ENCODE data around the gene NELFCD. TPM values are rescaled to one million over a fixed set of nuclear protein-coding genes. Genes with fewer than 3 reads are reported as not detected.

Gene NELFCD
- total and polyA plus RNA-seq, 9 of the 15 experiments (the other 6 are each of a cell fraction or from before 2014, with no cell fraction given), result 11.7 to 163 (median 96.5) TPM

DNA sequence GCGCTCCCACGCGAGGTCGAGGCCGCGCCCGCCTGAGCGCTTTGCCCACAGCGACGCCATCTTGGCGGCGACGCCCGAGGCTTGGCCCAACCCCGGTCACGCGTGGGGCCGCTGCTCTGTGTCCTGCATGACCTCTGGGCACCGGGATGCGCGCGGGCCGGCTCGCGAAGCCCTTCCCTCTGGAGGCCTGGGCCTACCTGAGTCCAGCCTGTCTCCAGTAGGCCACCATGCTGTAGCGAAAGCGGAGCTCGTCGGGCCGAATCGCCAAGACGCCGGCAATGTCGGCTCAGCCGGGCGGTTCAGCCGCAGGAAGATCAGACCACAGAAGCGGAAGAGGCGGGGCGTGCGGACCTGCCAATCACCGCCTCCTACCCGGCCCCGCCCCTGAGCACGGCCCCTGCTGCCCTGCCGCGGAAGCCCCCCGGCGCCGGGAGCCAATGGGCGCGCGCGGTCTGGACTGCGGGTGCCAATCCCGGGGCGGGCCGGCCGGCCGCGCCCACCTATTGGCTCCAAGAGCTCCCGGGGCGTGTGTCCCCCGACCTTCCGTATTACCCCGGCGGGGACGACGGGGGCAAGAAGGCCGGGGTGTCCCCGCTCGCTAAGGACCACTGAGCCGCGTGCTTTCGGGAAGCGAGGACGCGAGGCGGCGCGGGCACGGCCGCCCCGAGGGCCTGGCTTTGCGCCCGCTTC lies 51.1 kb downstream of the NELFCD start, which contains the start of gene ATP5F1E (continued):
- TF ChIP-seq CBX3 (IDR thresholded peaks at IDR 0.05; ENCODE audit: borderline replicate concordance in 1 of 2, low read length in 2 of 2), result no peak
- TF ChIP-seq RUNX1 (IDR thresholded peaks at IDR 0.05; ENCODE audit: low read depth), result no peak; the same call in 1 of the 2 replicates
- TF ChIP-seq KLF16 (IDR thresholded peaks at IDR 0.05), result no peak
- TF ChIP-seq ZC3H11A (IDR thresholded peaks at IDR 0.05; ENCODE audit: low read depth, low read length), result no peak
- no peak for TF ChIP-seq ZNF778 (CRISPR knock-in tag; IDR thresholded peaks at IDR 0.05)
- no peak for TF ChIP-seq STAG1 (CRISPR knock-in tag; IDR thresholded peaks at IDR 0.05; ENCODE audit: borderline replicate concordance)
- TF ChIP-seq, protein P1, sequence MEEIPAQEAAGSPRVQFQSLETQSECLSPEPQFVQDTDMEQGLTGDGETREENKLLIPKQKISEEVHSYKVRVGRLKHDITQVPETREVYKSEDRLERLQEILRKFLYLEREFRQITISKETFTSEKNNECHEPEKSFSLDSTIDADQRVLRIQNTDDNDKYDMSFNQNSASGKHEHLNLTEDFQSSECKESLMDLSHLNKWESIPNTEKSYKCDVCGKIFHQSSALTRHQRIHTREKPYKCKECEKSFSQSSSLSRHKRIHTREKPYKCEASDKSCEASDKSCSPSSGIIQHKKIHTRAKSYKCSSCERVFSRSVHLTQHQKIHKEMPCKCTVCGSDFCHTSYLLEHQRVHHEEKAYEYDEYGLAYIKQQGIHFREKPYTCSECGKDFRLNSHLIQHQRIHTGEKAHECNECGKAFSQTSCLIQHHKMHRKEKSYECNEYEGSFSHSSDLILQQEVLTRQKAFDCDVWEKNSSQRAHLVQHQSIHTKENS (CRISPR knock-in tag; IDR thresholded peaks at IDR 0.05), result no peak
- no peak for TF ChIP-seq COPS2 (conservative IDR thresholded peaks at IDR 0.05)
- peak; percentile 62 for TF ChIP-seq SP2 (IDR thresholded peaks at IDR 0.05; ENCODE audit: extremely low read depth, low read depth, low read length, poor library complexity, severe bottlenecking)
- TF ChIP-seq ZC3H8 (IDR thresholded peaks at IDR 0.05), result no peak
- TF ChIP-seq, protein P2, sequence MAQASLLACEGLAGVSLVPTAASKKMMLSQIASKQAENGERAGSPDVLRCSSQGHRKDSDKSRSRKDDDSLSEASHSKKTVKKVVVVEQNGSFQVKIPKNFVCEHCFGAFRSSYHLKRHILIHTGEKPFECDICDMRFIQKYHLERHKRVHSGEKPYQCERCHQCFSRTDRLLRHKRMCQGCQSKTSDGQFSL (CRISPR knock-in tag; IDR thresholded peaks at IDR 0.05), result no peak
- TF ChIP-seq, protein P2 (tag; IDR thresholded peaks at IDR 0.05), result peak in 1 of 2 experiments; percentile 93; a peak in 2 of 4 replicates
- no peak; the same call in 1 of the 2 replicates for TF ChIP-seq JUNB (CRISPR knock-in tag; conservative IDR thresholded peaks at IDR 0.05)
- no peak for TF ChIP-seq ZNF551 (CRISPR knock-in tag; IDR thresholded peaks at IDR 0.05)
- TF ChIP-seq ZNF354B (CRISPR knock-in tag; IDR thresholded peaks at IDR 0.05), result peak; percentile 86
- peak; percentile 90 for TF ChIP-seq ZNF239 (CRISPR knock-in tag; IDR thresholded peaks at IDR 0.05)
- TF ChIP-seq ZNF445 (CRISPR knock-in tag; IDR thresholded peaks at IDR 0.05; ENCODE audit: low read depth), result no peak
- peak; percentile 85 for TF ChIP-seq ZNF707 (CRISPR knock-in tag; conservative IDR thresholded peaks at IDR 0.05)
- TF ChIP-seq, protein P3, sequence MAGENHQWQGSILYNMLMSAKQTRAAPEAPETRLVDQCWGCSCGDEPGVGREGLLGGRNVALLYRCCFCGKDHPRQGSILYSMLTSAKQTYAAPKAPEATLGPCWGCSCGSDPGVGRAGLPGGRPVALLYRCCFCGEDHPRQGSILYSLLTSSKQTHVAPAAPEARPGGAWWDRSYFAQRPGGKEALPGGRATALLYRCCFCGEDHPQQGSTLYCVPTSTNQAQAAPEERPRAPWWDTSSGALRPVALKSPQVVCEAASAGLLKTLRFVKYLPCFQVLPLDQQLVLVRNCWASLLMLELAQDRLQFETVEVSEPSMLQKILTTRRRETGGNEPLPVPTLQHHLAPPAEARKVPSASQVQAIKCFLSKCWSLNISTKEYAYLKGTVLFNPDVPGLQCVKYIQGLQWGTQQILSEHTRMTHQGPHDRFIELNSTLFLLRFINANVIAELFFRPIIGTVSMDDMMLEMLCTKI (IDR thresholded peaks at IDR 0.05; ENCODE audit: partially characterized antibody), result no peak
- TF ChIP-seq NR4A1 (CRISPR knock-in tag; IDR thresholded peaks at IDR 0.05), result peak; percentile 99
- TF ChIP-seq NR4A1 (tag; IDR thresholded peaks at IDR 0.05), result peak; percentile 99
- TF ChIP-seq FOXK1 (CRISPR knock-in tag; IDR thresholded peaks at IDR 0.05; ENCODE audit: borderline replicate concordance), result no peak
- peak; percentile 96 for TF ChIP-seq ZBTB17 (CRISPR knock-in tag; IDR thresholded peaks at IDR 0.05)
- TF ChIP-seq, protein P4, sequence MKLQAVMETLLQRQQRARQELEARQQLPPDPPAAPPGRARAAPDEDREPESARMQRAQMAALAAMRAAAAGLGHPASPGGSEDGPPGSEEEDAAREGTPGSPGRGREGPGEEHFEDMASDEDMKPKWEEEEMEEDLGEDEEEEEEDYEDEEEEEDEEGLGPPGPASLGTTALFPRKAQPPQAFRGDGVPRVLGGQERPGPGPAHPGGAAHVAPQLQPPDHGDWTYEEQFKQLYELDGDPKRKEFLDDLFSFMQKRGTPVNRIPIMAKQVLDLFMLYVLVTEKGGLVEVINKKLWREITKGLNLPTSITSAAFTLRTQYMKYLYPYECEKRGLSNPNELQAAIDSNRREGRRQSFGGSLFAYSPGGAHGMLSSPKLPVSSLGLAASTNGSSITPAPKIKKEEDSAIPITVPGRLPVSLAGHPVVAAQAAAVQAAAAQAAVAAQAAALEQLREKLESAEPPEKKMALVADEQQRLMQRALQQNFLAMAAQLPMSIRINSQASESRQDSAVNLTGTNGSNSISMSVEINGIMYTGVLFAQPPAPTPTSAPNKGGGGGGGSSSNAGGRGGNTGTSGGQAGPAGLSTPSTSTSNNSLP (IDR thresholded peaks at IDR 0.05; ENCODE audit: borderline replicate concordance, low read depth, low read length), result no peak
- peak; percentile 67 for TF ChIP-seq ZNF75A (CRISPR knock-in tag; IDR thresholded peaks at IDR 0.05)
- TF ChIP-seq GABPA (tag; conservative IDR thresholded peaks at IDR 0.05; ENCODE audit: low read depth), result peak; percentile 95
